NCI-H82 (cell line): ENCODE data around the gene PTPN20.
"Not testable (repeated sequence)": the region's sequence is repeated elsewhere in the genome, so short reads cannot be mapped to it uniquely, and the experiment has no call there.

Experiments used
- DNase-seq: peaks from one replicate; lab custom pipeline; 2025; lab: John Stamatoyannopoulos, UW

PTPN20 gene

DNA sequence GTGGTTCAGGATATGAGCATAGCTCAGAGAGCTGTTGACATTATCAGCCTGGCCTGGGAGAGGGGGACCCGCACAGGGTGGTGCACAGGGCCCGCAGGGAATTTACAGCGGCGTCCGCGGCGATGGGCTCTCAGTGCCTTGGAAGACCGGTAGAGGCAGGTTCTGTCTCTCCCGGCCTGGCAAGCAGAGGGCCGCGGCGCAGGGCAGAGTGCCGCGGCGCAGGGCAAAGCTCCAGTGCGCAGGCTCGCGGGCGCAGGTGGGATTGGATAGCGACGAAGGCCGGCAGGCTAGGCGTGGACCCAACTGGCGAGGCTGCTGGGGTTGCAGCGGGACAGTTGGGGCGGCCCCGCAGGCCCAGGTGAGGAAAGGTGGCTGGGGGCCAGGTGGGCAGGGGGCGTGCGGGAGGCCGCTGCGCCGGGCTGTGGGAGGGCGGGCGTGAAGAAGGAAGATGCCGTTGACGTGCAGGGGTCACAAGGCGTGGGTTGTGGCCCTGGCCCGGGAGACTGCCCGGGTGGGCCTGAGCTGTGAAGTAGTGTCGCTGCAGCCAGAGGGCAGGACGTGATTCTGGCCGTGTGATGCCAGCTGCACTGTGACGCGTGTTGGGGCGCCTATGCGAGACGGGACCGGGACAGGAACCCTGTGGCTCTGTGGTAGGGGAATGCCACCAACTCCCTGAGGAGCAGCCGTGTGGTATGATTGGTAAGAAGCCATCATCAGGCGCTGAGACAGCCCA is at the start of gene PTPN20:
PTPN20 (plus strand) TSS at position 285 of the 733 bp plus-strand sequence. CDS start 21,072 bp downstream, outside the sequence.
- DNase-seq: not testable (repeated sequence)

DNA sequence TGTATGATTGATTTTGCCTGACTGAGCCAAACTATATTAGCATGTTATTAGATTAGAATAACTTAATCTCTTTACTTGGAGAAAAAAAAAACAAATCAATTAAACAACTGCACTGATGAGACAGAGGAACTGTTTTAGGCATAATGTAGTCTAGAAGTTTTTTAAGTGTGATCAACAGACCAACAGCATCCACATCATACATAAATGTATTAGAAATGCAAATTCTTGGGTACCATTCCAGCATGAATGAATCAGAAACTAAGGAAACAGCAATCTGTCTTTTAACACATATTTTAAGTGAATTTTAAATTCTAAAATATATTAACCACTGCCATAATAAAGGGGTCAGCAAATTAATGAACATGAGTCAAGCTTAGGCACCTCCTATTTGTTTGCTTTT is 41.5 kb upstream of the PTPN20 start:
- not testable (repeated sequence) for DNase-seq

DNA sequence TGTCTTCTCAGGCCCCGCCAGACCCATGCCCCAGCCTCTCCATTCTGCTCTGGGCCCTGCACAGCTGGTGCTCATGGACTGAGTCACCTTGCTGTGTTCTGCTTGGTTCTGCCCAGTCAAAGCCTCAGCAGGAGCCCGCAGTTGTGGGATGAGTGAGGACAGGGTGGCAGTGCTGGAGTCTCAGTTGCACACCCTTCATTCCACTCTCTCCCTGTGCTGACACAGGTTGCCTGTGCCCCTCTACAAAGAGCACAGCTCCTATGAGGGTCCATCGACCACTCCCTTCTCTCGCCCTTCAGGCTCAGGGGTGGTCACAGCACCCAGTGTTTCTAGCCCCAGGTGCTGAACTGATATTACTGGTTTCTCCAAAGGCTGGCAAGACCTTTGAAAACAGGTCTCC is 39.6 kb upstream of the PTPN20 start:
- DNase-seq: not testable (repeated sequence)

DNA sequence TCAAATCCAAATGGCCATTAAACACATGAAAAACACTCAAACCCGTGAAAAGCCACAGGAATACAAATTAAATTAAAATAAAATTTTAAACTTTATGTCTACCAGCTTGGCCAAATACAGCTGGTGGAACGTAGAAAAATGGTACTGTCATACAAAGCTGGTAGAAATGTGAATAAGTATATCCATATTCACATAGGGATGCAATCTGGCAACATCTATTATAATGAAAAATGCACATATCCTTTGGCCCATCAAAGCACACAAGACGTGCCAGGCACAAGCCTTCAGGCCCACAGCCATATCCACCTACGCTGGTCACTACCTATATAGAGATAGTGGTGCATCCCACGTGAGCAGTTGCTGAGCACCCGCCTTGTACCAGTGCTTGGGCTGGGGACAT is 35.9 kb upstream of the PTPN20 start:
- DNase-seq: not testable (repeated sequence)

DNA sequence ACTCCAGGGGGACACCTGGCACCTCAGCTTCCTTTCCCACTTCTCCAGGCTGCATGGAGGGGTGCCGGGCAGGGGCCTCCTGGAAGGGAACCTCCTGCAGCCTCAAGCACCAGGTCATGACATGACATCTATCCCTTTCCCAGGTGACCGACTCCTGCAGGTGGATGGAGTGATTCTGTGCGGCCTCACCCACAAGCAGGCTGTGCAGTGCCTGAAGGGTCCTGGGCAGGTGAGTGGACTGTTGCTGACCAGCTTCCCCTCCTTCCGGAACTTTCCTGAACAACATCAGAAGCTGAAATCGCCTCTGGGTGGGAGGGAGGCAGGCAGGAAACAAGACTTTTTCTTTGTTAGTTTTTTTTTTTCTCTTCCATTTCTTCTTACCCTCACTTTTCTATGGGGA is 34.5 kb upstream of the PTPN20 start:
- DNase-seq: not testable (repeated sequence)

GRCh38 chr10:46878761-46879160 is 32.5 kb upstream of the PTPN20 start:
- peak; percentile 90 for DNase-seq

DNA sequence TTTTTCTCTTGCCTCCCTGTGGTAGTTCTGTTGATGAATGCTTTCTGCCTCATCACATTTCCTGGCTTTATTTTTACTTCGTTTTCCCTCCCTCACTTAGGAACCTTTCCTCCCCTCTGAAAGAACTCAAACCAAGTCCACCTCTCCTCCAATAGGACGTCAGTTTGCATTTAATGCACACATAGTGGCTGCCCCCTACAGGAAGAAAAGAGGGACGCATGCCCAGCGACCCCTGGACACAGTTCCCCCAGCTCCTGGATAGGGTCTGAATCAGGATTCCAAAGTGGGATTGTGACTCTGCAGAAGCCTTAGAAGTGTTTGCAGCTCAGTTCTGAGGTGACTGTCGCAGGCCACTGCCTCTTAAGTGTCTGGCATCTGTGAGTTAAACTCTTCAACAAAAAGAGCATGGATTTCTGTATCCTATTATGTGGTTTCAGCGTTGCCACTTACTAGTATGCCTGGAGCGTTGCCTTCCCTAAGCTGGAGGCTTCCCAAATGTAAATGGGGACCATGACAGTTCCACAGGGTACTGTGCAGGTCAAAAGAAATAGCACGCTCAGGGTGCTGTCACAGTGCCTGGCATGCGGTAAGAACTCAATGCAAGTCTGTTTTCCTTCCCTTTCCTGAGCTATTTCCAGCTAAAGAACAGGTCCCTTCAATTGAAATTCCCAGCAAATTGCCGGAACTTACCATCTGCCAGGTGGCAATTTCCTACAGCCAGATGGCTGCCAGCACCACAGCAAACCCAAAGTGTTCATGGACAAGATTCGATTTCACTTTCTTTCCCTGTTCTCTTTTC is 20.2 kb upstream of the PTPN20 start:
- DNase-seq: not testable (repeated sequence)

DNA sequence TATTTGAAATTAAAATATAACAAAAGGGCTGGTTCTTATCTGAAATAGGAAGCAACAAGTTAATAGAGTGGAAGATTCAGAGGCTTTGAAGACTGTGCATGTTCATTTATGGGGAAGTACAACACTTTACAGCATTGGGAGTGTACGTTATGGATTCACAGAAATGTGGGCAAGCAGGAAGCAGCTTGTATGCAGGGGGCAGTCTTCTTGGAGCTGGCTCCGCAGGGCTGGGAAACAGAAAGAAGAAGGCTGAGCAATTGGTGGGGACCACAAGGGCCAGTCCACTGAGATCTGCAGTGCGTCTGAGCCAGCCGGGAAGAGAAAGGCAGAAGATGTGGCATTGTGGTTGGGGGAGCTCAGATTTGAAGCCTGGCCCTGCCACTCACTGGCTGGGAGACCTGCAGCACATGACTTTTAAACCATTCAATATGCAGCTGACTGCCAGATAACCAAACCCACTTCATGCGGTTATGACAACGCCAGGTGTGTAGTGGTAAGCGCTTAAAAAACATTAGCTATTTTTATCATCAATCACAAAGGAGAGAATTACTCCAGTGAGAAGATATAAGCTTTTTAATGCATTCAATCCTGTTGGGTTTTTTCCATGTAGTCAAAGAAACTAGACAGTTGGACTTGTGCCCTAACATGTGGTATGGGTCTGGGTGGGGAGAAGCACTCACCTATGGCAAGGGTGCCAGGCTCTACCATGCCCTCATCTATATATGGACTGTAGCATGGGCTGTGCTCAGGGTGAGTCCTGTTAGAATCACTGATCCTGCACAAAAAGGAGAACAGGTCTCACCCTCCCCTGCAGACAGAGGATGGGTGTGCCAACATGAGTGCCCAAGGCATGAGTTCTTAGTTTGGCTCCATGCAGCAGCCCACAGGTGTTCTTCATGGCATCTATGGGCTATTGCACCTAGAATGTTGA is 14.2 kb upstream of the PTPN20 start:
- DNase-seq: not testable (repeated sequence)

DNA sequence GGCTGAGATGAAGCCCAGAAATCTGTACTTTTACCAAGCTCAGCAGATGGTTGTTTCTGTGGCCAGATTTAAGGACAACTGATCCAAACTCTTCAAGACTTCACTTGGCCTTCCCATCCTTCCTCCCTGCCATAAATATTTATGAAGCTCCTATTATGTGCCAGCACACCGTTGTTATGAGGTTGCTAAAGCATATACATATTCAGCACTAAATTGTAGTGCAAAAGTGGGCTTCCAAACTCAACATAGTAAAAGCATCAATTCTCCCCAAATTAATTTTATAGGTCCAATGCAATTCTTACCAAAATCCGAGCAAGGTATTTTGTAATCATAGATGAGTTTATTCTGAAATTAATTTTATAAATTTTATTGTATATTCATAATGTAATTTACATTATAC is 10.0 kb upstream of the PTPN20 start:
- not testable (repeated sequence) for DNase-seq

- not testable (repeated sequence) for DNase-seq
These were observed 7.4 kb upstream of the PTPN20 start for GRCh38 chr10:46903874-46904273.

DNA sequence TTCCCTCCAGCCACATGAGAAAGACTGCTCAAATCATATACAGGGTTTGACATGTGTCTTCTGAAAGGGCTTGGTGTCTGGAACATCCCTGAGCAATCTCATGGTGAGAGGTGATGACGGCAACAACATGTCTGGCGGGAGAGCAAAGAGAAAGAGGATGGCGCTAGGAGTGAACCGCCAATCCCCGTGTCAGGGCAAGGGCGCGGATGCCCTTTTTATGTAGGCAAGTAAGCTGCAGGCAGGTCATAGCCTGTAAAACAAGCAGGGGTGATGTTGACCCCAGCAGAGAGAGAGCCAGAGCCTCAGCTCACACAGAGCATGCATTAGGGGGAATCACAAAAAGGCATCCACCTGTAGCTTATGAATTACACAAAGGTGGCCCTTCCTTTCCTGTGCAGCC is 4.9 kb upstream of the PTPN20 start:
- DNase-seq: not testable (repeated sequence)

DNA sequence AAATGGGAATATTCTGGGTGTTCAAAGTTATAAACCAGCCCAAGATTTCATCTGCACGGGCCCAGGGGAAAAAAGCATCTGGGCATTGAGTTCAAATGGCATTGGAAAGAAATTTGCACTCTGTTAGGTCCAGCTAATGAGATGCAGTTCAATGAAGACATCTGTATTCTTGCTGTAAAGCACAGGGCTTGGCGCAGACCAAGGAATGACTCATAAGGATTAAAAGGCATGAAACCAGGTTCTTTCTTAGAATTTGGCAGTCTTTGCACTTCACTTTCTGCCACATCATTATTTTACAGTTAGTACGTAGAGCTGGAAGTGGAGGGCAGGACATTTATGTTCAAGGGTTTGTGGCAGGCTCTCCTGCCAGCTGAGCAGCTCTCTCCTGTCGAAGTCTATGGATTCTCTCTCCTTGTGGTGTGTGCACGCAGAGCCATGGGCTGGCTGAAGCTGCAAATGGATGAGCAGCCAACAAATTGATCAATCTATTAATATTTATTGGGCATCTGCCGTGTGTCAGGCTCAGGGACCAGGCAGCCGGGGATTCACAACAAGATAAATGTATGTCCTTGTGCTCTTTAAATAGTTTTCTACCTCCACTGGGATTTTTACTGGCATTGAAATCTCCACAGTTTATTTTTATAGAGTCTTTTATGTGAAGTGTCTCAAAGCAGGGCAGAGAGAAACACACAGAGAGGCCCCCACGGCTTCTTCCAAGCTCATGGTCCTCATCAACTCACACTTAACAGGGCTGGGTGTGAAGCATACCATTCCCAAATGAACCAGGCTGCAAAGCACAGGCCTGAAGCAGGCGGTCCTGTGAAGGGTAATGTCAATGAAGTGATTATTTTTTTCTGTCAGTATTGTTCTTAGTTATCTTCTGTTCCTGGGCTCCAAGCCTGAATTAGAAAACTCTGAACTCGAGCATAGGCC is 3.8 kb upstream of the PTPN20 start:
- not testable (repeated sequence) for DNase-seq

- not testable (repeated sequence) for DNase-seq
These were observed 11.3 kb downstream of the PTPN20 start for GRCh38 chr10:46922498-46922897.

GRCh38 chr10:46925156-46925555 is 13.9 kb downstream of the PTPN20 start:
- not testable (repeated sequence) for DNase-seq

DNA sequence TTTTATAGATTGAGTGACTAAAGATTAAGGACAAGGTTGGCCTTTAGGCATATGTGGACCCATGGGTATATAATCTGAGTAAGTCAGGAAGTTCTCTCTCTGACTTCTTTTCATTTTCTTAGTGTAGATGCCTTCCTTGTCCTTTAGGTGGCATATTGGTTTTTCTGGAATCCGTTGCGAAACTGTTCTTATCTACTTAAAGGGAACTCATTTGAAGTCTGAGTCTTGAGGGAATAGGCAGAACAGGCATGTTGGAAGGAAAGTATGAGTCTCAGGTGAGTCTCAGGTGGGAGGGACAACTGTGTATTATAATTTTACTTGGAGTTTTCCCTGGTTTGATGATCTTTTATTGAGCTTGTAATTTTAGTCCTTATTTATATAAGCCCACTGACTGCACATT is 14.6 kb downstream of the PTPN20 start:
- not testable (repeated sequence) for DNase-seq

GRCh38 chr10:46928810-46929209 is 17.6 kb downstream of the PTPN20 start:
- DNase-seq: not testable (repeated sequence)

DNA sequence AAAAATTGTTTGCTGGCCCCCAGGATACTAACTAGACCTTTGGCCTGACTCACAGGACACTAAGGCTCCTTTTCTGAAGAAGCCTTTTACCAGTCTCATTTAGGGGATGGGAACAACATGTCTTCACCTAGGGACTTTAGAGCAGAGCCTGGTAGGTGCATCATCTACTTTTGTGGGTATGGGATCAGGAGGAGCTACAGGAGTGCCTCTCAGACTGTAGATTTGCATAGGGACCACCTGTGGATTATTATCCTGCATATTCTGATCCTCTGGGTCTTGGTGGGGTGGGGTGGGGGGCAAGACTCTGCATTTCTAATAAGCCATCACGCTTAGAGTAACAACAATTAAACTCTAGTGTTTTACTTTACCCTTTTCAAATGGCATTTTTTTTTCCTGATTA is 21.2 kb downstream of the PTPN20 start:
- not testable (repeated sequence) for DNase-seq

- not testable (repeated sequence) for DNase-seq
These were observed 29.9 kb downstream of the PTPN20 start for GRCh38 chr10:46941091-46941490.

DNA sequence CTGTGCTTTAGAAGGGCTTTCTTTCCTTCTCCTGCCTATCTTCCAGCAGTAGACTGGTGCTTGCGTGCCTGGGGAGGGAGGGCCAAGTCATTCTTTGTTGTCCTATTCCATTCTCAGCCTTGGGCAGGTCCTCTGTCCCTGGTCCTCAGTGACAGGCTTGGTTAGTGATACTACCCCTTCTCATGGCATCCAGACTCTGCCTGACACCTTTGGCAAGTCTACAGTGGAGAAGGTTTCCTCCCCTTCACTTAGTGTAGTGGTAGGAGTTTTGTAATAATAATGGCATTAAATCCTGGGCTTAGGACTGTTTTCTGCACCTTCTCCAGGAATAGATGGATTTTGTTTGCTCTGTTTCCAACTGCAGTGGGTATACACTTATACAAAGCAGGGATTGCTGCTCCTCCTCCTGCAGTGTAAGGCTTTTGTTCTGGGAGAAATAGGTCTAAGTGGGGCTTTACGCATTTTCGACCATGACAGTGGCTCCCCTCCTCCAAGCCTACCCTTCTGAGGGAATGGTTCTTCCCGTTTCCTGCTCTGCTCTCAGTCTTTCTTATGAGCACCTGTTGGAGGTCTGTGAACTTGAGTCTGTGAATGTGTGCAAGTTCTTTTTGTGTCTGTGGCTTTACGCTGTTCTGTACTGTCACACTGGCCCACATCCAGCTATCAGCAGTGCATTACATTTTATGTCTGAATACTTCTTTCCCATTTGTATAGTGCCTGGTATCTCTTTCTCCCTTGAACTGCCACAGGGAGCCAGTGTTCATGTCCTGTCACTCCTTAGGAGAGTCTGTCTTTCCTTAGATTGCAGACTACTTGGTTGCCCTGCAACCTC is 37.7 kb downstream of the PTPN20 start:
- DNase-seq: not testable (repeated sequence)

DNA sequence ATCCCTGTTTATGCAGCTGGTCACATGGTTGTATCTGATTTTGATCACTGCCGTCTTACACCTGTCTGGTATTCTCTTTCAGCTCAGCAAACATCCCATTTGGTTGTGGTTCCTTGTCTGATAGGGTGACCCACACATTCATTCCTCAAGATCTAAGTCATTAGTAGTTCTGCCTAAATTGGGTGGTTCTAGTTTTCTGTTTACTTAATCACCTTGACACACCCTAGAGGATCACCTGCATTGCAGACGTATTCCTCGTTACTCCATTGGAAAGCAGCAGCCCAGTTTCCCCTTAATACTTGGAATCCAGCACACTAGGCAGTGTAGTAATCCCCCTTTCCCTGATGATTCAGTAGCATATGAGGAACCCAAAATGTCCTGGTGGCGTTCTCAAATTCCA is 41.3 kb downstream of the PTPN20 start:
- DNase-seq: not testable (repeated sequence)
